OCI-LY1 (cell line): ENCODE measurements around the gene UTRN.

Source experiments
- EZH2 ChIP-seq: fragments of 200-600 bp; sonication (generic), shearing (Covaris generic); IDR thresholded peaks from 2 replicates; pipeline ENCODE4 v1.8.0; 2017; ENCODE audit warnings: borderline replicate concordance, mixed run types, mild to moderate bottlenecking, antibody characterized with exemption, low read length, moderate library complexity, mixed read lengths
- TF ChIP-seq, protein P1 (sequence below): fragments of 200-600 bp; sonication (generic), shearing (Covaris generic); IDR thresholded peaks from 2 replicates; pipeline ENCODE4 v1.5.1; 2017; ENCODE audit warnings: mild to moderate bottlenecking, antibody characterized with exemption, low read length, moderate library complexity, mixed read lengths

DNA sequence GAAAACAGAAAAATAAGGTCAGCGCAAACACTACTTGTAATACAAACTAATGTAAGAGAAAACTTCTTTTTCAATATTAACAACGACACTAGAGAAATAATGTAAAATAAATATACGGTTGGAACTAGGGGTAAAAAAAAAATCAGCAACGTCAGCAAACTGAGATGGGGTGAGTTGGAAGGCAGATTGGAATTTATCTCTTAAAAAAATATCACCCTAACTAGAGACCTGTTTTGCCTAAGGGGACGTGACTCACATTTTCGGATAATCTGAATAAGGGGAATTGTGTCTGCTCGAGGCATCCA, 705 bp upstream of the UTRN start:
- TF ChIP-seq, protein P1, sequence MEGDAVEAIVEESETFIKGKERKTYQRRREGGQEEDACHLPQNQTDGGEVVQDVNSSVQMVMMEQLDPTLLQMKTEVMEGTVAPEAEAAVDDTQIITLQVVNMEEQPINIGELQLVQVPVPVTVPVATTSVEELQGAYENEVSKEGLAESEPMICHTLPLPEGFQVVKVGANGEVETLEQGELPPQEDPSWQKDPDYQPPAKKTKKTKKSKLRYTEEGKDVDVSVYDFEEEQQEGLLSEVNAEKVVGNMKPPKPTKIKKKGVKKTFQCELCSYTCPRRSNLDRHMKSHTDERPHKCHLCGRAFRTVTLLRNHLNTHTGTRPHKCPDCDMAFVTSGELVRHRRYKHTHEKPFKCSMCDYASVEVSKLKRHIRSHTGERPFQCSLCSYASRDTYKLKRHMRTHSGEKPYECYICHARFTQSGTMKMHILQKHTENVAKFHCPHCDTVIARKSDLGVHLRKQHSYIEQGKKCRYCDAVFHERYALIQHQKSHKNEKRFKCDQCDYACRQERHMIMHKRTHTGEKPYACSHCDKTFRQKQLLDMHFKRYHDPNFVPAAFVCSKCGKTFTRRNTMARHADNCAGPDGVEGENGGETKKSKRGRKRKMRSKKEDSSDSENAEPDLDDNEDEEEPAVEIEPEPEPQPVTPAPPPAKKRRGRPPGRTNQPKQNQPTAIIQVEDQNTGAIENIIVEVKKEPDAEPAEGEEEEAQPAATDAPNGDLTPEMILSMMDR: no peak
- TF ChIP-seq EZH2: no peak
